ENCODE measurements around the gene MTFR1L. TPM values are rescaled to one million over a fixed set of nuclear protein-coding genes. Genes with fewer than 3 reads are reported as not detected.
"Not testable (repeated sequence)": the region's sequence is repeated elsewhere in the genome, so short reads cannot be mapped to it uniquely, and the experiment has no call there.

MTFR1L gene
- total and polyA plus RNA-seq, 9 of the 15 experiments (the other 6 are each of a cell fraction or from before 2014, with no cell fraction given): 41.4 to 98.5 (median 53.7) TPM

GRCh38 chr1:25837262-25837875, 17.6 kb downstream of the MTFR1L start (continued):
- TF ChIP-seq REST (IDR thresholded peaks at IDR 0.05; ENCODE audit: borderline replicate concordance) (peak; percentile 40; the same call in 1 of the 2 replicates), REST (CRISPR knock-in tag; IDR thresholded peaks at IDR 0.05; ENCODE audit: low read depth) (no peak), ZNF146 (CRISPR knock-in tag; IDR thresholded peaks at IDR 0.05; ENCODE audit: unreplicated experiment) (no peak), HDAC3 (IDR thresholded peaks at IDR 0.05; ENCODE audit: borderline replicate concordance, partially characterized antibody) (no peak), KDM2B (CRISPR knock-in tag; IDR thresholded peaks at IDR 0.05) (no peak), E2F1 (CRISPR knock-in tag; IDR thresholded peaks at IDR 0.05) (no peak), SMC3 (conservative IDR thresholded peaks at IDR 0.05; ENCODE audit: insufficient read depth, low read depth, low read length) (0 out of 2 replicates have a peak, but pooled peaks have one; percentile 23)

- H4K20me1 ChIP-seq (replicated peaks; ENCODE audit: control insufficient read depth, insufficient read depth, low read length); BruUV-seq (replicated peaks); FAIRE-seq; DNase-seq (ENCODE audit: extremely low read depth in 1 of 4, low spot score in 3 of 4); H3K27ac ChIP-seq (ENCODE audit: extremely low read depth, low read depth, low read length); H3K9me1 ChIP-seq (ENCODE audit: control insufficient read depth, insufficient read depth, low read length); H3K9me3 ChIP-seq (replicated peaks; ENCODE audit: control insufficient read depth, insufficient read depth, low read depth, low read length); H3K4me3 ChIP-seq; intact Hi-C loops (cut with micrococcal nuclease); in situ Hi-C loops (cut with MboI); H3K4me1 ChIP-seq (replicated peaks in 1 of 2; ENCODE audit: control insufficient read depth in 2 of 2, insufficient read depth in 2 of 2, low read length in 2 of 2); H3K4me2 ChIP-seq (ENCODE audit: insufficient read depth, low read length); H3K9ac ChIP-seq (ENCODE audit: insufficient read depth in 1 of 2, low read depth in 2 of 2, low read length in 2 of 2); CTCF ChIA-PET (ENCODE audit: low intra/inter-chr PET ratio); H2AFZ ChIP-seq (ENCODE audit: low read depth, low read length); H3K27me3 ChIP-seq (ENCODE audit: control insufficient read depth in 2 of 2, insufficient read depth in 2 of 2, low read length in 2 of 2); ATAC-seq: not testable (repeated sequence)
- WGBS (ENCODE audit: insufficient coverage, low coverage, missing lambda C conversion rate): 95% methylated on average over 4 of the region's 4 CpGs
- H3K79me2 ChIP-seq (ENCODE audit: control insufficient read depth, insufficient read depth, low read length): peaks cover 81% of the 10 kb centered on the region
- POLR2A ChIA-PET: interaction anchor here (0.6 to 10.8 kb wide), 4 partner anchors 9 to 34 kb away, joined by 3 to 108 read pairs (median 6); no protein-coding TSS in a partner anchor
- peaks cover 45% of the 10 kb centered on the region for H3K36me3 ChIP-seq (ENCODE audit: control insufficient read depth, insufficient read depth, low read length)
These were observed 20.1 kb downstream of the MTFR1L start for GRCh38 chr1:25839808-25840207.
